Heart right ventricle (tissue), 16 donors: ENCODE data around the gene CCR5AS.

ENCODE experiments used
- ATAC-seq, 8 donors: fragments of 200-7000 bp; cut with Tn5 transposase; one replicate each; pipeline ENCODE4 v1.9.1; 2020; ENCODE audit warnings: mild to moderate bottlenecking in 8 of 8, moderate library complexity in 8 of 8, moderate number of reproducible peaks in 1 of 8
- DNase-seq, 2 donors: peaks; one replicate each; pipeline ENCODE4 v3.0.0-alpha.2; 2020
- H3K27ac ChIP-seq, 10 donors: fragments of 200-600 bp; sonication (generic) in 2 of 10; one replicate each; pipeline versions ENCODE4 v1.5.0 to v1.8.0; 2020 to 2022; ENCODE audit warnings: mild to moderate bottlenecking in 3 of 10
- H3K27me3 ChIP-seq, 7 donors: fragments of 200-600 bp; one replicate each; pipeline ENCODE4 v1.8.0; 2021 to 2022; ENCODE audit warnings: mild to moderate bottlenecking in 2 of 7
- H3K36me3 ChIP-seq, 9 donors: fragments of 200-600 bp; sonication (generic) in 1 of 9; one replicate each; pipeline versions ENCODE4 v1.5.0 to v1.8.0; 2020 to 2022; ENCODE audit warnings: mild to moderate bottlenecking in 2 of 9
- H3K4me1 ChIP-seq, 9 donors: fragments of 200-600 bp; sonication (generic) in 1 of 9; one replicate each; pipeline versions ENCODE4 v1.5.0 to v1.8.0; 2020 to 2022; ENCODE audit warnings: mild to moderate bottlenecking in 4 of 9
- H3K4me3 ChIP-seq, 10 donors: fragments of 200-600 bp; sonication (generic) in 2 of 10; one replicate each; pipeline versions ENCODE4 v1.5.0 to v1.8.0; 2020 to 2022; ENCODE audit warnings: mild to moderate bottlenecking in 7 of 10, moderate library complexity in 2 of 10
- H3K9me3 ChIP-seq, 11 donors: fragments of 200-600 bp in 10 of 11; sonication (generic) in 2 of 11; one replicate each; pipeline versions ENCODE4 v1.5.0 to v1.8.0; 2013 to 2022; ENCODE audit warnings: mild to moderate bottlenecking in 2 of 11, control low read depth in 1 of 11, moderate library complexity in 1 of 11
- CTCF ChIP-seq, 9 donors: fragments of 200-600 bp; sonication (generic) in 2 of 9; IDR thresholded peaks; one replicate each; pipeline versions ENCODE4 v1.5.0 to v1.8.0; 2021 to 2022; ENCODE audit warnings: antibody characterized with exemption in 9 of 9, mild to moderate bottlenecking in 5 of 9, moderate library complexity in 1 of 9
- WGBS, 2 donors: extraction: QIAGEN DNeasy Blood & Tissue Kit; methylation state at CpG; one replicate each; pipeline ENCODE4 v1.1.7; 2013; ENCODE audit warnings: inconsistent platforms in 1 of 2; 5-methylcytosine and 5-hydroxymethylcytosine counted together
- intact Hi-C, 10 donors: fragments of 100-400 bp; cut with DNase I; formaldehyde crosslinking; loops; one replicate each; pipeline versions ENCODE4 v1.11.1 to v1.14.2; 2022
- donor health status: Arrhythmogenic right ventricular cardiomyopathy.
- donor health status: ischemic (EF 13 %, LVEDD 7.1; RV severe dilation, severe dysfunction).
- donor health status: healthy with polysubstance abuse.
- donor health status: DM: no; HTN: yes; CAD: no.
- donor health status: DM: no; HTN: no; CAD: no.
- donor health status: ischemic (EF 25% LVEDD 6.9; RV normal size, moderate dysfunction).
- donor health status: ischemic (EF 25% LVEDD 5.7; RV mildly dilated, moderate dysfunction).
- donor health status: healthy.
- donor health status: DM: yes; HTN: yes; CAD: no.
- donor health status: Ischemic cardiomyopathy.
- donor health status: ischemic (EF 35%, LVEDD 5.7; RV mildly dilated, moderate dysfunction).
- donor health status: nonischemic (EF 11% LVEDD 7.7; RV severe dilation, severe dysfunction).
- donor health status: DM: yes; HTN: yes; CAD: no.
- donor health status: PGD.
- donor health status: ischemic (EF 29% LVEDD 5.4; RV normal size, mild dysfunction).
- donor health status: nonischemic (EF 23%, LVEDD 6.1; RV moderate dilation, normal function).

The CCR5AS gene

GRCh38 chr3:46372492-46373359 lies 34.1 kb downstream of the CCR5AS start:
- intact Hi-C loops = loop anchor here in 7 of 10 donors (5.0 to 10.0 kb wide), 6 partner anchors 95 to 438 kb away; no protein-coding TSS in a partner anchor
- WGBS, 2 donors = 88 to 91% methylated on average over 9 of the region's 9 CpGs
- ATAC-seq (peak in 1 of 8 donors; percentile 52), DNase-seq (no peak)
- H3K9me3 ChIP-seq = no peaks in the 10 kb centered on the region
- peak overlapping the region in 1 of 10 donors; percentile 47 for H3K4me3 ChIP-seq
- no peaks in the 10 kb centered on the region for H3K36me3 ChIP-seq
- H3K4me1 ChIP-seq = peaks cover 0 to 49% (median 0%) of the 10 kb centered on the region in 9 donors
- peak overlapping the region in 1 of 10 donors; percentile 86 for H3K27ac ChIP-seq
- TF ChIP-seq CTCF (IDR thresholded peaks at IDR 0.05) = peak in 8 of 9 donors; percentile 11 to 65 (median 44)
- H3K27me3 ChIP-seq = peaks cover 0 to 34% (median 0%) of the 10 kb centered on the region in 7 donors

- no peak for DNase-seq
- ATAC-seq = no peak
- H3K27ac ChIP-seq = peak overlapping the region in 1 of 10 donors; percentile 86
- WGBS, 2 donors = 77 to 86% methylated on average over 10 of the region's 10 CpGs
- intact Hi-C loops = loop anchor here in 7 of 10 donors (5.0 to 10.0 kb wide), 6 partner anchors 94 to 437 kb away; no protein-coding TSS in a partner anchor
- H3K9me3 ChIP-seq = no peaks in the 10 kb centered on the region
- peak overlapping the region in 2 of 10 donors; percentile 3 to 47 for H3K4me3 ChIP-seq
- H3K27me3 ChIP-seq = peaks cover 0 to 42% (median 0%) of the 10 kb centered on the region in 7 donors
- no peak for TF ChIP-seq CTCF (IDR thresholded peaks at IDR 0.05)
- H3K4me1 ChIP-seq = peaks cover 0 to 50% (median 0%) of the 10 kb centered on the region in 9 donors
- no peaks in the 10 kb centered on the region for H3K36me3 ChIP-seq
Measured at GRCh38 chr3:46371519-46372340, 35.1 kb downstream of the CCR5AS start.

DNA sequence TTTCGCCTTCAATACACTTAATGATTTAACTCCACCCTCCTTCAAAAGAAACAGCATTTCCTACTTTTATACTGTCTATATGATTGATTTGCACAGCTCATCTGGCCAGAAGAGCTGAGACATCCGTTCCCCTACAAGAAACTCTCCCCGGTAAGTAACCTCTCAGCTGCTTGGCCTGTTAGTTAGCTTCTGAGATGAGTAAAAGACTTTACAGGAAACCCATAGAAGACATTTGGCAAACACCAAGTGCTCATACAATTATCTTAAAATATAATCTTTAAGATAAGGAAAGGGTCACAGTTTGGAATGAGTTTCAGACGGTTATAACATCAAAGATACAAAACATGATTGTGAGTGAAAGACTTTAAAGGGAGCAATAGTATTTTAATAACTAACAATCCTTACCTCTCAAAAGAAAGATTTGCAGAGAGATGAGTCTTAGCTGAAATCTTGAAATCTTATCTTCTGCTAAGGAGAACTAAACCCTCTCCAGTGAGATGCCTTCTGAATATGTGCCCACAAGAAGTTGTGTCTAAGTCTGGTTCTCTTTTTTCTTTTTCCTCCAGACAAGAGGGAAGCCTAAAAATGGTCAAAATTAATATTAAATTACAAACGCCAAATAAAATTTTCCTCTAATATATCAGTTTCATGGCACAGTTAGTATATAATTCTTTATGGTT lies 35.9 kb downstream of the CCR5AS start, which contains the start of gene CCR5:
CCR5 (plus strand) TSS at position 108 of the 680 bp plus-strand sequence. CDS start 1,957 bp downstream, outside the sequence.
- intact Hi-C loops = loop anchor here in 7 of 10 donors (5.0 to 10.0 kb wide), 6 partner anchors 94 to 436 kb away; no protein-coding TSS in a partner anchor

More for the DNA sequence above, 35.9 kb downstream of the CCR5AS start, which contains the start of gene CCR5:
- Histone ChIP-seq H3K27me3 (peaks cover 0 to 49% (median 4%) of the 10 kb centered on the region in 7 donors), H3K27ac (peak within 1 kb of the TSS in 2 of 10 donors; percentile 8 to 86), H3K9me3 (no peaks in the 10 kb centered on the region), H3K4me1 (peaks cover 0 to 50% (median 0%) of the 10 kb centered on the region in 9 donors), H3K36me3 (no peaks in the 10 kb centered on the region), H3K4me3 (peak within 1 kb of the TSS in 3 of 10 donors; percentile 3 to 47 (median 13))
- ATAC-seq (no peak), DNase-seq (no peak)
- 51 to 68% methylated on average over 5 of the region's 5 CpGs for WGBS, 2 donors
- no peak for TF ChIP-seq CTCF (IDR thresholded peaks at IDR 0.05)
